ENCODE results near the gene FFAR3.
A peak's percentile ranks its signal among the peaks of the same experiment; 100 is the strongest.
"Not testable (repeated sequence)": the region's sequence is repeated elsewhere in the genome, so short reads cannot be mapped to it uniquely, and the experiment has no call there.

FFAR3 gene

GRCh38 chr19:35378356-35378755 is 20.1 kb downstream of the FFAR3 start:
- no peak for DNase-seq

GRCh38 chr19:35379545-35379944 is 21.3 kb downstream of the FFAR3 start:
- DNase-seq = not testable (repeated sequence)

- DNase-seq = no peak
Observed at GRCh38 chr19:35379992-35380391, 21.7 kb downstream of the FFAR3 start.

GRCh38 chr19:35380450-35381124 is 22.3 kb downstream of the FFAR3 start:
- no peak for DNase-seq

GRCh38 chr19:35381318-35381717 is 23.1 kb downstream of the FFAR3 start:
- DNase-seq = no peak

- no peak for DNase-seq
Observed at GRCh38 chr19:35381926-35382325, 23.7 kb downstream of the FFAR3 start.

- no peak for DNase-seq
Observed at GRCh38 chr19:35383536-35383935, 25.3 kb downstream of the FFAR3 start.

DNA sequence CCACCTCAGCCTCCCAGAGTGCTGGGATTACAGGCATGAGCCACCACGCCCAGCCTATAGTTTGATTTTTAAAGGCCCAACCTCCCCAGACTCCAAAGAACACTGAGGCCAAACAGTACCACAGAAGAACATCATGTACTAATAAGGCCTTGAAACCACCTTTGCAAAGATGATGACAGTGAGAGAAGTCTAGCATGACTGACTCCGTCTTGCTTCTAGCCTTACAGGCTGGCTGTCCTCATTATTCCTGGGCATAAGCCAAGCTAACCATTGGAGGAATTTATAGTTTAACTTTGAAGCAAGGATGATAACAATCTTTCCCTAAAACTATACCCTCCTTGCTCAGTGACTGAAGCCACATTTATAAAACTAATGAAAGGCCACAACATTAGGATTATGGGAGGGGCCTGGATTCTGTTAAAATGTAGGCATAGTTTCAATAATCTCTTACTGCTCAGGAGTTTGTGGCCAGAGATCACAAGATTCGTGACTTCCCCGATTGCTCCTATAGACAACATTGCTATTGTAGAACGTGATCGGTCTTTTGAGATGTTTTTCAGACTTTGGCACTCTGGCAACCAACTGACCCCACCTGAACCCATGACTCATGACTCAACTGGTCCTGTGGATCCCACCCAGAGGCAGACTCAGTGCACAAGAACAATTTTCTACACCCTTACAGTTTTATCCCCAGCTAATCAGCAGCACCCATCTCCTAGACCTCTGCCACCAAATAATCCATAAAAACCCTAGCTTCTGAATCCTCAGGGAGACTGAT is 30.2 kb downstream of the FFAR3 start:
- no peak for DNase-seq

GRCh38 chr19:35389192-35389861 is 31.1 kb downstream of the FFAR3 start:
- no peak for DNase-seq

DNA sequence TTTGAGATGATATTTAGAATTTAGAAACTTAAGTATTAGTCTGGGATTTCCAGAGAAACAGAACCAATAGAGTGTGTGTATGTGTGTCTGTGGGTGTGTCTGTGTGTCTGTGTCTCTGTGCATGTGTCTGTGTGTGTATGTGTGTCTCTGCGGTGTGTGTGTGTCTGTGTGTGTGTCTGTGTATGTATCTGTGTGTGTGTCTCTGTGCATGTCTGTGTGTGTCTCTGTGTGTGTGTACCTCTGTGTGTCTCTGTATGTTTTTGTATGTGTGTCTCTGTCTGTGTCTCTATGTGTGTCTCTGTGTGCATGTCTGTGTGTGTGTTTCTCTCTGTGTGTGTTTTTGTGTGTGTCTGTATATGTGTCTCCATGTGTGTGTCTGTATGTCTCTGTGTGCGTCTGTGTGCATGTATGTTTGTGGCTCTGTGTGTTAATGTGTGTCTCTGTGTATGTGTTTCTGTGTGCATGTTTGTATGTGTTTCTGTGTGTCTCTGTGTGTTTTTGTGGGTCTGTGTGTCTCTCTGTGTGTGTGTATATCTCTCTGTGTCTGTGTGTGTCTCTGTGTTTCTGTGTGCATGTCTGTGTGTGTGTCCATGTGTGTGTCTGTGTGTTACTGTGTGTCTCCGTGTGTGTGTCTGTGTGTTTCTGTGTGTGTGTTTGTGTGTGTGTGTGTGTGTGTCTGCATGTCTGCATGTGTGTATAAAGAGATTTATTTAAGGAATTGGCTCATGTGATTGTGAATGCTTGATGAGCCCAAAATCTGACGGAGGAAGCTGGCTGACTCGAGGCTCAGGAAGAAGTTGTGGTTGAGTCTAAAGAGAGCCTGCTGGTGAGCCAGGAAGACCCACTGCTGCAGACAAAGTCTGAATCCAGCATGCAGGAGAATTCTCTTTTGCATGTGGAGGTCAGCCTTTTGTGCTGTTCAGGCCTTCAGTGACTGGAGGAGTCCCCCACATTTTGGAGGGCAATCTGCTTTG is 34.8 kb downstream of the FFAR3 start:
- DNase-seq = no peak

DNA sequence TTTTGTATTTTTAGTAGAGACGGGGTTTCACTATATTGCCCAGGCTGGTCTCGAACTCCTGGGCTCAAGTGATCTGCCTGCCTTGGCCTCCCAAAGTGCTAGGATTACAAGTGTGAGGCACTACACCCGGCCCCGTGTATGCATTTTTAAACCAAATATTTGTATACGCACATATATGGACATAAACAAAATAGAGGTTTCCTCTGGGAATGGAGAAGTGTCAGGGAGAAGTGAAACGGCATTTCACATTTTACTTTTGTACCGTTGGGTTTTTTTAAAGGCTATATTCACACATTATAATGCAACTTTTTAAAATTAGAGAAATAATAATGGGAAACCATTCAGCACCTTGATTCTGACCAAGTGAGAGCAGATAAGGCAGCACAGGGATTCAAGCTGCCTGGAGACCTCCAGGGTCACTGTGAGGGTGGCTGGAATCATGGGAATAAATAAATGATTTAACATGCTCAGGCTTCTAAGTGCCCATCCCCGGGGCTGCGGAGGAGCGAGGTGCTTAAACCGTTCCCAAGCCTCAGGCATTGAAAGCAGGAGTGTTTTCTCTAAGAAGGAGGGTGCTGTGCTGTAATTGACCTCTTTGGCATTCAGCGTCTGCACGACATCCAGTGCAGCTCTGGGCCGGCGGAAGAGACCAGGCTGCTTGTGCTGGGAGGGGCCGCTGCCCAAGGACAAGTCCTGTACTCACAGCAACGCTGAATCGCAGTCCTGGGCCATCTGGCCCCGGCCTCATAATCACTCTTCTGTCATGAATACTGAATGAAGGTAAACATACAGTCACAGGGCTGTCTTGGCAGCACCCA is 37.3 kb downstream of the FFAR3 start:
- DNase-seq = no peak

DNA sequence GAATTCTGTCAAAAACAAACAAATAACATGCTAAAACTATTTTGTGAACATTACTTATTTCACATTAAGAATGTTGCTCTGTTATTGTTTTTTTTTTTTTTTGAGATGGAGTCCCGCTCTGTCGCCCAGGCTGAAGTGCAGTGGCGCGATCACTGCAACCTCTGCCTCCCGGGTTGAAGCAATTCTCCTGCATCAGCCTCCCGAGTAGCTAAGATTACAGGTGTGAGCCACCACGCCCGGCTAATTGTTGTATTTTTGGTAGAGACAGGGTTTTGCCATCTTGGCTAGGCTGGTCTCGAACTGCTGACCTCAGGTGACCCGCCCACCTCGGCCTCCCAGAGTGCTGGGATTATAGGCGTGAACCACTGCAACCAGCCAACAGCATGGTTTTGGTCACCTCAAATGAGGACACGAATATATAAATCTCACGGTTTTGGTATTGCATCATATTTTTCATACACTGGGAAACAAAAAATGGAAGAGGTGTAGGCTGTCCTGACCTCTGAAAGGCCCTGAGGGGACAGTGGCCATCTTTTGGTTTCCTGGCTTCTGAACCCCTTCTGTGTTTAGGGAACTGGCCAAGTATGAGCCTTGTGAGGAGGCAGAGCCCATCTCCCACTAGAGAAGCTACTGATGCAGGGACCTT is 38.1 kb downstream of the FFAR3 start:
- no peak for DNase-seq

GRCh38 chr19:35397064-35397463 is 38.8 kb downstream of the FFAR3 start:
- no peak for DNase-seq

- no peak for DNase-seq
Observed at GRCh38 chr19:35398570-35398969, 40.3 kb downstream of the FFAR3 start.

GRCh38 chr19:35399231-35399630 is 41.0 kb downstream of the FFAR3 start:
- DNase-seq = no peak

DNA sequence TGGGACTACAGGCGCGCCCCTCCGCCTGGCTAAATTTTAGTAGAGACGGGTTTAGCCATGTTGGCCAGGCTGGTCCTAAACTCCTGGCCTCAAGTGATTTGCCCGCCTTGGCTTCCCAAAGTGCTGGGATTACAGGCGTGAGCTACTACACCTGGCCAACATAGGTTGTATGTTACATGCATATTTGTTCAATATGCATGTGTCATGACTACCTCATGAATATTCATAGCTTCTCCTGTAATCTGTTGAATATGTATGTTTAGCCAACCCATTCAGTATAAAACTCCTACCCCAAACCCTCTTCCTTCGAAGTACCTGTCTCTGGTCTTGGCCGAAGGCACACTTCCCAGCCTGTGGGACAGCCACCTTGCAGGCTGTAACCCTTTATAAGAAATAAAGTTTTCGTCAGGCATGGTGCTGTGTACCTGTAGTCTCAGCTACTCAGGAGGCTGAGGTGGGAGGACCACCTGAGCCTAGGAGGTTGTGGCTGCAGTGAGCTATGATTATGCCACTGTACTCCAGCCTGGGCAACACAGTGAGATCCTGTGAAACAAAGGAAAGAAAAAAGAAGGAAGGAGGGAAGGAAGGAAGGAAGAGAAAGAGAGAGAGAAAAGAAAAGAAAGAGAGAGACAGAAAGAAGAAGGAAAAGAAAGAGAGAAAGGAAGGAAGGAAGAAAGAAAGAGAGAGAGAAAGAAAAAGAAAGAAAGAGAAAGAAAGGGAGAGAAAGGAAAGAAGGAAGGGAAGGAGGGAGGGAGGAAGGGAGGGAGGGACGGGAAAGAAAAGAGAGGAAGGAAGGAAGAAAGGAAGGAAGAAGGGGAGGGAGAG is 41.9 kb downstream of the FFAR3 start:
- no peak for DNase-seq

- DNase-seq = no peak
Observed at GRCh38 chr19:35400773-35401100, 42.5 kb downstream of the FFAR3 start.

DNA sequence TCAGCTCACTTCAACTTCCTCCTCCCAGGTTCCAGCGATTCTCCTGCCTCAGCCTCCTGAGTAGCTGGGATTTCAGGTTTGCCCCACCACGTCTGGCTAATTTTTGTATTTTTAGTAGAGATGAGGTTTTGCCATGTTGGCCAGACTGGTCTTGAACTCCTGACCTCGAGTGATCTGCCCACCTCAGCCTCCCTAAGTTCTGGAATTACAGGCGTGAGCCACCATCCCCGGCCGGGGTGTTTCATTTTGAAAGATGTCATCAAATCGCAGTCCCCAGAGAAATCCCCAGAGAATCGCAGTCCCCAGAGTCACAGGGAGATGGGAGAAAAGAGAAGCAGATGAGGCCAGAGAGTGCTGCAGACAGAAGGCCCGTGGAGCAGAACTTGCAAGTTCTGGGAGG is 43.2 kb downstream of the FFAR3 start:
- DNase-seq = not testable (repeated sequence)

- DNase-seq = peak; percentile 10 to 18
Observed at GRCh38 chr19:35403116-35403760, 45.0 kb downstream of the FFAR3 start.

Data from activated CD4-positive, alpha-beta T cell treated with anti-CD3 and anti-CD28 coated beads, Interleukin-2, amount 50 U/mL, for 48 hours (primary cell).